SIG-M5 treated with dmso at 0.1 percent for 504 hours (cell line): ENCODE results near the gene KIF15.

Source experiments
- DNase-seq: peaks from one replicate; lab custom pipeline; 2025; ENCODE audit not compliant: unreplicated experiment; lab: John Stamatoyannopoulos, UW

The KIF15 gene

GRCh38 chr3:44877333-44877732 lies 115.7 kb downstream of the KIF15 start:
- DNase-seq, result no peak

- no peak for DNase-seq
Measured at GRCh38 chr3:44880284-44880683, 118.7 kb downstream of the KIF15 start.

- DNase-seq, result no peak
Measured at GRCh38 chr3:44883213-44883955, 121.8 kb downstream of the KIF15 start.

GRCh38 chr3:44883999-44884431 lies 122.4 kb downstream of the KIF15 start:
- no peak for DNase-seq

- DNase-seq, result no peak
Measured at GRCh38 chr3:44885618-44886017, 124.0 kb downstream of the KIF15 start.

- DNase-seq, result no peak
Measured at GRCh38 chr3:44886561-44886960, 125.0 kb downstream of the KIF15 start.

GRCh38 chr3:44887101-44887500 lies 125.5 kb downstream of the KIF15 start:
- no peak for DNase-seq

- no peak for DNase-seq
Measured at GRCh38 chr3:44890258-44890657, 128.7 kb downstream of the KIF15 start.

- DNase-seq, result no peak
Measured at GRCh38 chr3:44890852-44891251, 129.3 kb downstream of the KIF15 start.

- no peak for DNase-seq
Measured at GRCh38 chr3:44892689-44893088, 131.1 kb downstream of the KIF15 start.

GRCh38 chr3:44893097-44893496 lies 131.5 kb downstream of the KIF15 start:
- no peak for DNase-seq

- DNase-seq, result no peak
Measured at GRCh38 chr3:44894485-44894884, 132.9 kb downstream of the KIF15 start.

GRCh38 chr3:44896440-44896839 lies 134.8 kb downstream of the KIF15 start:
- no peak for DNase-seq

- DNase-seq, result no peak
Measured at GRCh38 chr3:44899683-44900367, 138.2 kb downstream of the KIF15 start.

- DNase-seq, result no peak
Measured at GRCh38 chr3:44902628-44903027, 141.0 kb downstream of the KIF15 start.
